22Rv1 (cell line): ENCODE measurements around the gene SLC2A2.

Experiments used
- ZFX ChIP-seq: fragments of 450-650 bp; IDR thresholded peaks from 2 replicates; pipeline ENCODE4 v1.6.1; 2017; ENCODE audit warnings: antibody characterized with exemption, borderline replicate concordance
- TF ChIP-seq, protein P1 (sequence below): fragments of 450-650 bp; IDR thresholded peaks from 2 replicates; pipeline ENCODE4 v1.5.1; 2017; ENCODE audit warnings: mild to moderate bottlenecking

DNA sequence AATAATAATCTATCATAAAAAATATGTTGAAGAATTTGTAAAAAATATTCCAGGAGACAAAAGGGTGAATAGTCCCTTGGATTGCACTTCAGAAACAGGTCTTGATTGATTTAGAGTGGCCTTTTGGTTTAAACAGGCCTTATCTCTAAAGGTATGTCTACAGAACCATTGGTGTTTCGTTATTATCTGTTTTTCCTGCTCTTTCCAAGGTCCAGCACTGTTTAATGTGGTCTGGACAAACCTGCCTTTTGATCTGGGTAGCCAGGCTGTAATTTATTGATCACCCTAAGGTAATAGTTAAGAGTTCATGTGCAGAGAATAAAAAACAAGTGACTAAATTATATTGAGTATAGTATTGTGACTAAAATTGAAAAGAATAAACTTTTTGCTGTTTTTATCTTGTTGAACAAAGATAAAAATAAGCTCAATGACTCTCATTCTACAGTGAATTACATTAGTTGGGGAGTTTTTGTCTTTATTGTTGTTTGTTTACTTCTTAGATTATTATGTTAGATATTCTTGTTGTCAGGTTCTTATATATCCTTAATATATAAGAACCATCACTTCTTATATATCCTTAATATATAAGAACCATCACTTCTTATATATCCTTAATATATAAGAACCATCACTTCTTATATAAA is 25.1 kb downstream of the SLC2A2 start:
- TF ChIP-seq, protein P1, sequence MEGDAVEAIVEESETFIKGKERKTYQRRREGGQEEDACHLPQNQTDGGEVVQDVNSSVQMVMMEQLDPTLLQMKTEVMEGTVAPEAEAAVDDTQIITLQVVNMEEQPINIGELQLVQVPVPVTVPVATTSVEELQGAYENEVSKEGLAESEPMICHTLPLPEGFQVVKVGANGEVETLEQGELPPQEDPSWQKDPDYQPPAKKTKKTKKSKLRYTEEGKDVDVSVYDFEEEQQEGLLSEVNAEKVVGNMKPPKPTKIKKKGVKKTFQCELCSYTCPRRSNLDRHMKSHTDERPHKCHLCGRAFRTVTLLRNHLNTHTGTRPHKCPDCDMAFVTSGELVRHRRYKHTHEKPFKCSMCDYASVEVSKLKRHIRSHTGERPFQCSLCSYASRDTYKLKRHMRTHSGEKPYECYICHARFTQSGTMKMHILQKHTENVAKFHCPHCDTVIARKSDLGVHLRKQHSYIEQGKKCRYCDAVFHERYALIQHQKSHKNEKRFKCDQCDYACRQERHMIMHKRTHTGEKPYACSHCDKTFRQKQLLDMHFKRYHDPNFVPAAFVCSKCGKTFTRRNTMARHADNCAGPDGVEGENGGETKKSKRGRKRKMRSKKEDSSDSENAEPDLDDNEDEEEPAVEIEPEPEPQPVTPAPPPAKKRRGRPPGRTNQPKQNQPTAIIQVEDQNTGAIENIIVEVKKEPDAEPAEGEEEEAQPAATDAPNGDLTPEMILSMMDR = no peak
- no peak for TF ChIP-seq ZFX
